Measurements from ENCODE around the gene RAPGEFL1. TPM values are rescaled to one million over a fixed set of nuclear protein-coding genes. Genes with fewer than 3 reads are reported as not detected.
A peak's percentile ranks its signal among the peaks of the same experiment; 100 is the strongest.

Gene RAPGEFL1
- total RNA-seq, 4 donors from 2014 or later: 1.8 to 5.8 (median 5.2) TPM

GRCh38 chr17:40174514-40174913, 2.8 kb upstream of the RAPGEFL1 start:
- Histone ChIP-seq H3K36me3 (peaks cover 0 to 50% of the 10 kb centered on the region in 2 donors), H3K9me3 (no peaks in the 10 kb centered on the region), H3K27me3 (no peaks in the 10 kb centered on the region), H3K4me1 (no peaks in the 10 kb centered on the region), H3K27ac (no peak overlapping the region), H3K4me3 (no peak overlapping the region)
- no peak for DNase-seq
- no peak for ATAC-seq
- in situ Hi-C loops (cut with MboI; ENCODE audit: low sequenced_read_pairs in 4 of 4) (loop anchor here in 1 of 4 donors (25.0 kb wide), 1 partner anchor 137 kb away; no protein-coding TSS in a partner anchor), intact Hi-C loops (cut with DNase I; ENCODE audit: low total_unique reads) (no loop called here)
- TF ChIP-seq POLR2A (IDR thresholded peaks at IDR 0.05) (no peak), CTCF (IDR thresholded peaks at IDR 0.05 in 4 of 5, conservative IDR thresholded peaks at IDR 0.05 in 1 of 5) (no peak)

GRCh38 chr17:40175928-40176753, 1.1 kb upstream of the RAPGEFL1 start:
- no peak for ATAC-seq
- no peak for DNase-seq
- Histone ChIP-seq H3K36me3 (peaks cover 0 to 33% of the 10 kb centered on the region in 2 donors), H3K4me3 (no peak overlapping the region), H3K27ac (no peak overlapping the region), H3K4me1 (peaks cover under 1 to 4% of the 10 kb centered on the region in 2 donors), H3K27me3 (no peaks in the 10 kb centered on the region), H3K9me3 (no peaks in the 10 kb centered on the region)
- in situ Hi-C loops (cut with MboI; ENCODE audit: low sequenced_read_pairs in 4 of 4): no loop called here
- TF ChIP-seq POLR2A (IDR thresholded peaks at IDR 0.05): no peak
- no peak for TF ChIP-seq CTCF (IDR thresholded peaks at IDR 0.05 in 4 of 5, conservative IDR thresholded peaks at IDR 0.05 in 1 of 5)
- intact Hi-C loops (cut with DNase I; ENCODE audit: low total_unique reads): no loop called here

GRCh38 chr17:40176754-40177110, 538 bp upstream of the RAPGEFL1 start:
- in situ Hi-C loops (cut with MboI; ENCODE audit: low sequenced_read_pairs in 4 of 4): no loop called here
- H3K36me3 ChIP-seq: peaks cover 0 to 27% of the 10 kb centered on the region in 2 donors
- intact Hi-C loops (cut with DNase I; ENCODE audit: low total_unique reads): no loop called here
- no peaks in the 10 kb centered on the region for H3K27me3 ChIP-seq
- ATAC-seq: no peak
- no peak overlapping the region for H3K27ac ChIP-seq
- H3K4me3 ChIP-seq: peak overlapping the region in 1 of 4 donors; percentile 43
- peaks cover 6 to 8% of the 10 kb centered on the region in 2 donors for H3K4me1 ChIP-seq
- no peak for DNase-seq
- TF ChIP-seq POLR2A (IDR thresholded peaks at IDR 0.05) (no peak), CTCF (IDR thresholded peaks at IDR 0.05 in 4 of 5, conservative IDR thresholded peaks at IDR 0.05 in 1 of 5) (no peak)
- H3K9me3 ChIP-seq: no peaks in the 10 kb centered on the region

GRCh38 chr17:40178021-40178601, 841 bp downstream of the RAPGEFL1 start:
- intact Hi-C loops (cut with DNase I; ENCODE audit: low total_unique reads): no loop called here
- DNase-seq (no peak), ATAC-seq (no peak)
- Histone ChIP-seq H3K27ac (no peak overlapping the region), H3K9me3 (no peaks in the 10 kb centered on the region), H3K4me3 (no peak overlapping the region), H3K27me3 (no peaks in the 10 kb centered on the region), H3K36me3 (peaks cover 0 to 20% of the 10 kb centered on the region in 2 donors), H3K4me1 (peaks cover 8% of the 10 kb centered on the region in 2 donors)
- in situ Hi-C loops (cut with MboI; ENCODE audit: low sequenced_read_pairs in 4 of 4): no loop called here
- no peak for TF ChIP-seq POLR2A (IDR thresholded peaks at IDR 0.05)
- TF ChIP-seq CTCF (IDR thresholded peaks at IDR 0.05 in 4 of 5, conservative IDR thresholded peaks at IDR 0.05 in 1 of 5): no peak

All from gastrocnemius medialis (tissue), 4 donors.